Gastroesophageal sphincter (tissue), 3 donors: ENCODE results near the gene SPACA7.

Experiments
- EP300 ChIP-seq: sonication (generic); formaldehyde crosslinking; IDR thresholded peaks from one replicate; pipeline ENCODE4 v1.6.1; 2017; ENCODE audit warnings: antibody characterized with exemption, mild to moderate bottlenecking
- POLR2AphosphoS5 ChIP-seq: sonication (generic); formaldehyde crosslinking; IDR thresholded peaks from one replicate; pipeline ENCODE4 v1.6.1; 2017; ENCODE audit warnings: antibody characterized with exemption
- TF ChIP-seq, protein P1 (sequence below), 4 experiments: fragments of 200-600 bp in 2 of 4; fragments of 450-650 bp in 2 of 4; sonication (generic) in 1 of 4; IDR thresholded peaks; one replicate each; pipeline ENCODE4 v1.5.1; 2017 to 2019; ENCODE audit warnings: antibody characterized with exemption in 4 of 4, mild to moderate bottlenecking in 2 of 4, moderate library complexity in 2 of 4

DNA sequence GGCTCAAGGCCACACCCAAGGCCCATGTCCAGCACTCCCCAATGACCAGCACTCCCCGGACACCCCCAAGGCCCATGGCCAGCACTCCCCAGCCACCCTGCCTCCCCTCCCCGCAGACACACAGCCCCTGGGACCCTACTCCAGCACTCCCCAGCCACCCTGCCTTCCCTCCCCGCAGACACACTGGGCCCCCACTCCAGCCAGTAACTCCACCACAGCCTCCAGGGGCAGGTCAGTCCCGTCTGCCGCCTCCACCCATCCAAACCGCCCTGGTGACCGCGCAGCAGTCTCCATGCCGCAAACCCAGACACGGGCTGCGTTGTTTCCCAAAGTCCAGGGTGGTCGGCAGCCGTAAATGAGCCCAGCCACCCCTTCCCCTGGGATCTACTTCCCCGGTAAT is 70.7 kb downstream of the SPACA7 start:
- TF ChIP-seq POLR2AphosphoS5 (no peak), EP300 (no peak)
- TF ChIP-seq, protein P1, sequence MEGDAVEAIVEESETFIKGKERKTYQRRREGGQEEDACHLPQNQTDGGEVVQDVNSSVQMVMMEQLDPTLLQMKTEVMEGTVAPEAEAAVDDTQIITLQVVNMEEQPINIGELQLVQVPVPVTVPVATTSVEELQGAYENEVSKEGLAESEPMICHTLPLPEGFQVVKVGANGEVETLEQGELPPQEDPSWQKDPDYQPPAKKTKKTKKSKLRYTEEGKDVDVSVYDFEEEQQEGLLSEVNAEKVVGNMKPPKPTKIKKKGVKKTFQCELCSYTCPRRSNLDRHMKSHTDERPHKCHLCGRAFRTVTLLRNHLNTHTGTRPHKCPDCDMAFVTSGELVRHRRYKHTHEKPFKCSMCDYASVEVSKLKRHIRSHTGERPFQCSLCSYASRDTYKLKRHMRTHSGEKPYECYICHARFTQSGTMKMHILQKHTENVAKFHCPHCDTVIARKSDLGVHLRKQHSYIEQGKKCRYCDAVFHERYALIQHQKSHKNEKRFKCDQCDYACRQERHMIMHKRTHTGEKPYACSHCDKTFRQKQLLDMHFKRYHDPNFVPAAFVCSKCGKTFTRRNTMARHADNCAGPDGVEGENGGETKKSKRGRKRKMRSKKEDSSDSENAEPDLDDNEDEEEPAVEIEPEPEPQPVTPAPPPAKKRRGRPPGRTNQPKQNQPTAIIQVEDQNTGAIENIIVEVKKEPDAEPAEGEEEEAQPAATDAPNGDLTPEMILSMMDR (IDR thresholded peaks at IDR 0.05) = no peak
